Keratinocyte (primary cell): Measurements from ENCODE around the gene DGAT2L6.

ENCODE experiments used
- CTCF ChIP-seq, 3 experiments: IDR thresholded peaks in 1 of 3; conservative IDR thresholded peaks in 1 of 3; optimal IDR thresholded peaks in 1 of 3; 2 replicates in 2 of 3; 3 replicates in 1 of 3; pipeline versions ENCODE3 to v1.5.1; 2011; ENCODE audit warnings: low read length in 3 of 3, mild to moderate bottlenecking in 3 of 3, moderate library complexity in 2 of 3, control low read depth in 1 of 3, inconsistent platforms in 1 of 3; ENCODE audit not compliant: insufficient read depth in 2 of 3; ENCODE audit errors: extremely low read depth in 1 of 3
- EZH2 ChIP-seq: IDR thresholded peaks from one replicate; pipeline ENCODE4 v1.6.1; 2012; ENCODE audit warnings: inconsistent platforms, mild to moderate bottlenecking, low read length, moderate library complexity

- TF ChIP-seq CTCF (optimal IDR thresholded peaks at IDR 0.05 in 1 of 3, IDR thresholded peaks at IDR 0.05 in 1 of 3, conservative IDR thresholded peaks at IDR 0.05 in 1 of 3; ENCODE audit: extremely low read depth in 1 of 3, insufficient read depth in 2 of 3, low read length in 3 of 3): no peak
- no peak for TF ChIP-seq EZH2
These were observed 1.9 kb upstream of the DGAT2L6 start for GRCh38 chrX:70175338-70175737.
